HEK293 (cell line): ENCODE measurements around the gene FCAR.

Source experiments
- ZNF2 ChIP-seq: fragments of 450-650 bp; formaldehyde crosslinking; IDR thresholded peaks from 2 replicates; pipeline ENCODE4 v1.5.1; 2016; ENCODE audit warnings: missing biosample characterization, missing genetic modification characterization
- ZNF350 ChIP-seq: fragments of 450-650 bp; formaldehyde crosslinking; IDR thresholded peaks from 2 replicates; pipeline ENCODE4 v1.5.0; 2017; ENCODE audit warnings: missing biosample characterization, mild to moderate bottlenecking, missing genetic modification characterization
- TF ChIP-seq, protein P1 (sequence below): fragments of 450-650 bp; formaldehyde crosslinking; IDR thresholded peaks from 2 replicates; pipeline ENCODE4 v1.5.1; 2016; ENCODE audit warnings: missing biosample characterization, missing genetic modification characterization
- TF ChIP-seq, protein P2 (sequence below): fragments of 450-650 bp; formaldehyde crosslinking; IDR thresholded peaks from 2 replicates; pipeline ENCODE4 v1.5.1; 2016; ENCODE audit warnings: missing biosample characterization, missing genetic modification characterization

DNA sequence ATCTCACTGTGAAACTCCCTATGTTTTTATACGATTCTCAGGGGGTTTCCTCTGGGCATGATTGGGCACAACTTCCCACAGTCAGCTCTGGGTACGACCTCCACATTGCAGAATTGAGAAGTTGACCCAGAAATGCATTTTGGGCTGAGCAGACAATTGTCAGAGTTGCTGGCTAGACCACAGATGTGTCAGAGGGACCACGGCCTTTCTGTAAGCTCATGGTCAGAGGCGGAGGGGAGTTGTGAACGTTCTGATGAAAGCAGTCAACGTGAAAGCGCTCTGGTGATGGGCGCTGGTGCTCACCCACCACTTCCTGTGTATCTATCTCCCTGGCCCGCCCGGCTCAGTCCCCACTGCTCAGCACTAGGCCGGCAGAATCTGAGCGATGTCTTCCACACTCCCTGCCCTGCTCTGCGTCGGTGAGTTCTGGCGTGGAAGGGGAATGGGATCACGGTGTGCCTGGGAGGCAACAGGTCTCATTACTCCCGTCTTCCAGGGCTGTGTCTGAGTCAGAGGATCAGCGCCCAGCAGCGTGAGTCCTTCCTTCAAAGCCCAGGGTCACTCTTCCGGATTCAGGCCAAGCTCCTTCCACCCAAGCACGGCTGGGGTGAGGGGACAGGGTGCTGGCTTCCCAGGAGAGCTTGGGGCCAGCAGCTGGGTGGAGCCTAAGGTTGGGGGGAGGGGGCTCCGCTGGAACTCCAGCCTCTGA, 31.9 kb downstream of the FCAR start, which contains the start of gene NCR1:
- TF ChIP-seq, protein P1, sequence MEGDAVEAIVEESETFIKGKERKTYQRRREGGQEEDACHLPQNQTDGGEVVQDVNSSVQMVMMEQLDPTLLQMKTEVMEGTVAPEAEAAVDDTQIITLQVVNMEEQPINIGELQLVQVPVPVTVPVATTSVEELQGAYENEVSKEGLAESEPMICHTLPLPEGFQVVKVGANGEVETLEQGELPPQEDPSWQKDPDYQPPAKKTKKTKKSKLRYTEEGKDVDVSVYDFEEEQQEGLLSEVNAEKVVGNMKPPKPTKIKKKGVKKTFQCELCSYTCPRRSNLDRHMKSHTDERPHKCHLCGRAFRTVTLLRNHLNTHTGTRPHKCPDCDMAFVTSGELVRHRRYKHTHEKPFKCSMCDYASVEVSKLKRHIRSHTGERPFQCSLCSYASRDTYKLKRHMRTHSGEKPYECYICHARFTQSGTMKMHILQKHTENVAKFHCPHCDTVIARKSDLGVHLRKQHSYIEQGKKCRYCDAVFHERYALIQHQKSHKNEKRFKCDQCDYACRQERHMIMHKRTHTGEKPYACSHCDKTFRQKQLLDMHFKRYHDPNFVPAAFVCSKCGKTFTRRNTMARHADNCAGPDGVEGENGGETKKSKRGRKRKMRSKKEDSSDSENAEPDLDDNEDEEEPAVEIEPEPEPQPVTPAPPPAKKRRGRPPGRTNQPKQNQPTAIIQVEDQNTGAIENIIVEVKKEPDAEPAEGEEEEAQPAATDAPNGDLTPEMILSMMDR (tag by site-specific recombination), result no peak
- no peak for TF ChIP-seq ZNF350 (tag by site-specific recombination)
- TF ChIP-seq ZNF2 (tag by site-specific recombination), result no peak
- TF ChIP-seq, protein P2, sequence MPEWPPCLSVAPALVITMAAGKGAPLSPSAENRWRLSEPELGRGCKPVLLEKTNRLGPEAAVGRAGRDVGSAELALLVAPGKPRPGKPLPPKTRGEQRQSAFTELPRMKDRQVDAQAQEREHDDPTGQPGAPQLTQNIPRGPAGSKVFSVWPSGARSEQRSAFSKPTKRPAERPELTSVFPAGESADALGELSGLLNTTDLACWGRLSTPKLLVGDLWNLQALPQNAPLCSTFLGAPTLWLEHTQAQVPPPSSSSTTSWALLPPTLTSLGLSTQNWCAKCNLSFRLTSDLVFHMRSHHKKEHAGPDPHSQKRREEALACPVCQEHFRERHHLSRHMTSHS (tag by site-specific recombination), result no peak
